Measurements from ENCODE around the gene KATNA1.

The KATNA1 gene

GRCh38 chr6:149614337-149614736, 34.2 kb downstream of the KATNA1 start:
- in situ Hi-C loops (cut with HindIII; ENCODE audit: low sequenced_read_pairs) = no loop called here

GRCh38 chr6:149608381-149608982, 40.0 kb downstream of the KATNA1 start:
- in situ Hi-C loops (cut with HindIII; ENCODE audit: low sequenced_read_pairs) = no loop called here

- in situ Hi-C loops (cut with HindIII; ENCODE audit: low sequenced_read_pairs) = loop anchor here (5.0 kb wide), 1 partner anchor 47 kb away; the partner anchor contains the start of gene KATNA1
Measured at GRCh38 chr6:149600508-149600907, 48.0 kb downstream of the KATNA1 start.

GRCh38 chr6:149593408-149593807, 55.1 kb downstream of the KATNA1 start:
- in situ Hi-C loops (cut with HindIII; ENCODE audit: low sequenced_read_pairs) = no loop called here

GRCh38 chr6:149592983-149593382, 55.5 kb downstream of the KATNA1 start:
- in situ Hi-C loops (cut with HindIII; ENCODE audit: low sequenced_read_pairs) = no loop called here

GRCh38 chr6:149586149-149586548, 62.4 kb downstream of the KATNA1 start:
- in situ Hi-C loops (cut with HindIII; ENCODE audit: low sequenced_read_pairs) = no loop called here

- in situ Hi-C loops (cut with HindIII; ENCODE audit: low sequenced_read_pairs) = no loop called here
Measured at GRCh38 chr6:149581349-149581748, 67.2 kb downstream of the KATNA1 start.

GRCh38 chr6:149580880-149581279, 67.6 kb downstream of the KATNA1 start:
- in situ Hi-C loops (cut with HindIII; ENCODE audit: low sequenced_read_pairs) = no loop called here

GRCh38 chr6:149567945-149568585, 80.4 kb downstream of the KATNA1 start:
- in situ Hi-C loops (cut with HindIII; ENCODE audit: low sequenced_read_pairs) = no loop called here

GRCh38 chr6:149567194-149567586, 81.3 kb downstream of the KATNA1 start:
- in situ Hi-C loops (cut with HindIII; ENCODE audit: low sequenced_read_pairs) = no loop called here

GRCh38 chr6:149566410-149567193, 81.9 kb downstream of the KATNA1 start:
- in situ Hi-C loops (cut with HindIII; ENCODE audit: low sequenced_read_pairs) = no loop called here

GRCh38 chr6:149565527-149566409, 82.7 kb downstream of the KATNA1 start, which contains the start of gene GINM1:
Gene GINM1, plus strand, starts transcription at chr6:149566375. Its CDS starts 40 bp downstream, at chr6:149566415.
- in situ Hi-C loops (cut with HindIII; ENCODE audit: low sequenced_read_pairs) = no loop called here

GRCh38 chr6:149563928-149564325, 84.6 kb downstream of the KATNA1 start:
- in situ Hi-C loops (cut with HindIII; ENCODE audit: low sequenced_read_pairs) = no loop called here

- in situ Hi-C loops (cut with HindIII; ENCODE audit: low sequenced_read_pairs) = no loop called here
Measured at GRCh38 chr6:149563203-149563927, 85.1 kb downstream of the KATNA1 start.

GRCh38 chr6:149560736-149561135, 87.8 kb downstream of the KATNA1 start:
- in situ Hi-C loops (cut with HindIII; ENCODE audit: low sequenced_read_pairs) = no loop called here

GRCh38 chr6:149559389-149559788, 89.1 kb downstream of the KATNA1 start:
- in situ Hi-C loops (cut with HindIII; ENCODE audit: low sequenced_read_pairs) = no loop called here

GRCh38 chr6:149558029-149558428, 90.5 kb downstream of the KATNA1 start:
- in situ Hi-C loops (cut with HindIII; ENCODE audit: low sequenced_read_pairs) = no loop called here

- in situ Hi-C loops (cut with HindIII; ENCODE audit: low sequenced_read_pairs) = no loop called here
Measured at GRCh38 chr6:149551920-149552319, 96.6 kb downstream of the KATNA1 start.

GRCh38 chr6:149545754-149546471, 102.6 kb downstream of the KATNA1 start, which contains the start of gene PPIL4:
Gene PPIL4, minus strand, starts transcription at chr6:149546043. Its CDS starts 38 bp downstream, at chr6:149546005.
- in situ Hi-C loops (cut with HindIII; ENCODE audit: low sequenced_read_pairs) = no loop called here
